Ishikawa (cell line): ENCODE measurements around the gene PPFIA4.

Source experiments
- CEBPB ChIP-seq: IDR thresholded peaks from 2 replicates; pipeline ENCODE4 v1.6.1; 2012
- CREB1 ChIP-seq: IDR thresholded peaks from 2 replicates; pipeline ENCODE4 v1.6.1; 2012; ENCODE audit warnings: low read depth
- EGR1 ChIP-seq: IDR thresholded peaks from 2 replicates; pipeline ENCODE4 v1.6.1; 2012
- EP300 ChIP-seq: IDR thresholded peaks from 2 replicates; pipeline ENCODE4 v1.6.1; 2012; ENCODE audit warnings: borderline replicate concordance
- FOXM1 ChIP-seq: IDR thresholded peaks from 2 replicates; pipeline ENCODE4 v1.6.1; 2012; ENCODE audit warnings: low read depth, borderline replicate concordance
- NFIC ChIP-seq: IDR thresholded peaks from 2 replicates; pipeline ENCODE4 v1.6.1; 2012
- RAD21 ChIP-seq: IDR thresholded peaks from 2 replicates; pipeline ENCODE4 v1.6.1; 2012; ENCODE audit warnings: low read depth
- TAF1 ChIP-seq: IDR thresholded peaks from 2 replicates; pipeline ENCODE4 v1.6.1; 2012; ENCODE audit warnings: low read depth, mild to moderate bottlenecking
- TCF12 ChIP-seq: IDR thresholded peaks from 2 replicates; pipeline ENCODE4 v1.6.1; 2012; ENCODE audit warnings: low read depth
- TEAD4 ChIP-seq: IDR thresholded peaks from 2 replicates; pipeline ENCODE4 v1.6.1; 2012
- YY1 ChIP-seq: IDR thresholded peaks from 2 replicates; pipeline ENCODE4 v1.6.1; 2012; ENCODE audit warnings: low read depth
- ZBTB7A ChIP-seq: IDR thresholded peaks from 2 replicates; pipeline ENCODE4 v1.6.1; 2012; ENCODE audit warnings: low read depth
- TF ChIP-seq, protein P1 (sequence below): IDR thresholded peaks from 2 replicates; pipeline ENCODE4 v1.6.1; 2012
- TF ChIP-seq, protein P2 (sequence below): IDR thresholded peaks from 2 replicates; pipeline ENCODE4 v1.6.1; 2012
- TF ChIP-seq, protein P3 (sequence below): IDR thresholded peaks from 2 replicates; pipeline ENCODE4 v1.6.1; 2012; ENCODE audit warnings: low read depth, mild to moderate bottlenecking

The PPFIA4 gene

DNA sequence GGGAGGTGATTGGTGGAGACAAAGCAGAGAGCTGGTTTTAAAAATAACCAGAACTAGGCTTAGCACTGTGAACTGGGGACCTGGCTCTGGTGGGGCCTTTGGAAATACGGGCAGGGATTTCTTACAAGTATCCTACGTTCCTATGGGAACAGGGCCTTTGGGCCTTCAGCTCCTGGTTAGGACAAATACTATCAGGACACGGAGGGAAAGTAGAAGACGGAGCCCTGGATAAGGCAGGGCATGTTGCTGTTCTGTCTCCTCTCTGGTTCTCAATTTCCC is 64.8 kb downstream of the PPFIA4 start:
- TF ChIP-seq CREB1 (no peak), ZBTB7A (no peak), EGR1 (no peak), RAD21 (no peak), TAF1 (no peak), TCF12 (no peak), EP300 (no peak), FOXM1 (no peak), TEAD4 (no peak), YY1 (no peak), NFIC (no peak), CEBPB (no peak)
- TF ChIP-seq, protein P1, sequence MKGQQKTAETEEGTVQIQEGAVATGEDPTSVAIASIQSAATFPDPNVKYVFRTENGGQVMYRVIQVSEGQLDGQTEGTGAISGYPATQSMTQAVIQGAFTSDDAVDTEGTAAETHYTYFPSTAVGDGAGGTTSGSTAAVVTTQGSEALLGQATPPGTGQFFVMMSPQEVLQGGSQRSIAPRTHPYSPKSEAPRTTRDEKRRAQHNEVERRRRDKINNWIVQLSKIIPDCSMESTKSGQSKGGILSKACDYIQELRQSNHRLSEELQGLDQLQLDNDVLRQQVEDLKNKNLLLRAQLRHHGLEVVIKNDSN = no peak
- TF ChIP-seq, protein P2, sequence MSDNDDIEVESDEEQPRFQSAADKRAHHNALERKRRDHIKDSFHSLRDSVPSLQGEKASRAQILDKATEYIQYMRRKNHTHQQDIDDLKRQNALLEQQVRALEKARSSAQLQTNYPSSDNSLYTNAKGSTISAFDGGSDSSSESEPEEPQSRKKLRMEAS = no peak
- TF ChIP-seq, protein P3, sequence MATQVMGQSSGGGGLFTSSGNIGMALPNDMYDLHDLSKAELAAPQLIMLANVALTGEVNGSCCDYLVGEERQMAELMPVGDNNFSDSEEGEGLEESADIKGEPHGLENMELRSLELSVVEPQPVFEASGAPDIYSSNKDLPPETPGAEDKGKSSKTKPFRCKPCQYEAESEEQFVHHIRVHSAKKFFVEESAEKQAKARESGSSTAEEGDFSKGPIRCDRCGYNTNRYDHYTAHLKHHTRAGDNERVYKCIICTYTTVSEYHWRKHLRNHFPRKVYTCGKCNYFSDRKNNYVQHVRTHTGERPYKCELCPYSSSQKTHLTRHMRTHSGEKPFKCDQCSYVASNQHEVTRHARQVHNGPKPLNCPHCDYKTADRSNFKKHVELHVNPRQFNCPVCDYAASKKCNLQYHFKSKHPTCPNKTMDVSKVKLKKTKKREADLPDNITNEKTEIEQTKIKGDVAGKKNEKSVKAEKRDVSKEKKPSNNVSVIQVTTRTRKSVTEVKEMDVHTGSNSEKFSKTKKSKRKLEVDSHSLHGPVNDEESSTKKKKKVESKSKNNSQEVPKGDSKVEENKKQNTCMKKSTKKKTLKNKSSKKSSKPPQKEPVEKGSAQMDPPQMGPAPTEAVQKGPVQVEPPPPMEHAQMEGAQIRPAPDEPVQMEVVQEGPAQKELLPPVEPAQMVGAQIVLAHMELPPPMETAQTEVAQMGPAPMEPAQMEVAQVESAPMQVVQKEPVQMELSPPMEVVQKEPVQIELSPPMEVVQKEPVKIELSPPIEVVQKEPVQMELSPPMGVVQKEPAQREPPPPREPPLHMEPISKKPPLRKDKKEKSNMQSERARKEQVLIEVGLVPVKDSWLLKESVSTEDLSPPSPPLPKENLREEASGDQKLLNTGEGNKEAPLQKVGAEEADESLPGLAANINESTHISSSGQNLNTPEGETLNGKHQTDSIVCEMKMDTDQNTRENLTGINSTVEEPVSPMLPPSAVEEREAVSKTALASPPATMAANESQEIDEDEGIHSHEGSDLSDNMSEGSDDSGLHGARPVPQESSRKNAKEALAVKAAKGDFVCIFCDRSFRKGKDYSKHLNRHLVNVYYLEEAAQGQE = no peak

DNA sequence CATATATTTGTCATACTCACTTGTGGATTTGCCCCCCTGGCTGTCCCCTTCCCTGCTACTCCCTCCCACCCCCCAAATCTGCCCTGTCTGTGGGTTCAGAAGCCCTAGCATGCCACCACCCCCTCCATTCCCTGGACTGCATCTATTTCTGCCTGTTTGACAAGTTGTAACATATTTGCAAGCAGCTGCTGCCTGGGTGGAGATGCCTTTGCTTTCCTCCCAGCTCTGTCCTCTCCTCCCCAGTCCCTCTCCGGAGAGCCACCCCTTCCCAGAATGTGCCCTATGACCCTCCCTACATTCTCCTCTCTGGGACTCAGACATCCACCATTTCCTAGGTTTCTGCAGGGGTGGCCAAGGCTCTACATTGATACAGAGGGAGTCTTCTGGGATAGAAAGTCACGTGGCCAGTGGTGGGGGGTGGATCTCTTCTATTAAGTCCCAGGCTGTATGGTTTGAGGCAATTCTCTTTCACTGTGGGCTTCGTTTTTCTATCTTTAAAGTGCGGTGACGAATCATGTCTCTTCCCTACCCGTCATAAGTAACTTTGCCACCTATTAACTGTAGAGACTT is 65.6 kb downstream of the PPFIA4 start:
- TF ChIP-seq YY1 (no peak), TEAD4 (no peak), ZBTB7A (no peak), TAF1 (no peak), RAD21 (no peak)
- TF ChIP-seq, protein P1 = peak; percentile 12; the same call in 1 of the 2 replicates

DNA sequence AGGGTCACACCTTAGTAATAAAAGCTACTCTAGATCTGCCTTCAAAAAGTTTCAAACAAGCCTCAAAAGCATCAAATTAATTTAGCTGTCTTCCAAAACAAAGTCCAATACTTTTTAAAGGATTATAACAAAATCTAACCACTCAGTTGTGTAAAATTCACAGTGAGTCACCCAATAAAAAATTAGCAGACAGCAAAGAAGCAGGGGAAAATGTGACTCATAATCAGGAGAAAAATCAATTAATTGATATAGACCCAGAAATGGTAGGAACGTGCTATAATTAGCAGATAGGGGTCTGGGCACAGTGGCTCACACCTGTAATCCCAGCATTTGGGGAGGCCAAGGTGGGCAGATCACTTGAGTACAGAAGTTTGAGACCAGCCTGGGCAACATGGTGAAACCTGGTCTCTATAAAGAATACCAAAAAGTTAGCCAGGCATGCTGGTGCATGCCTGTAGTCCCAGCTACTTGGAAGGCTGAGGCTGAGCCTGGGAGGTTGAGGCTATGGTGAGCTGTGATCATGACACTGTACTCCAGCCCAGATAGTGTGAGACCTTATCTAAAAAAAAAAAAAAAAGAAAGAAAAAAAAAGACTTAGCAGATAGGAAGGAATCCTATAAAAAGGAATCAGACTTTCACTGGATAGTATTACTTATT is 67.6 kb downstream of the PPFIA4 start:
- TF ChIP-seq FOXM1 (no peak), CREB1 (no peak)

DNA sequence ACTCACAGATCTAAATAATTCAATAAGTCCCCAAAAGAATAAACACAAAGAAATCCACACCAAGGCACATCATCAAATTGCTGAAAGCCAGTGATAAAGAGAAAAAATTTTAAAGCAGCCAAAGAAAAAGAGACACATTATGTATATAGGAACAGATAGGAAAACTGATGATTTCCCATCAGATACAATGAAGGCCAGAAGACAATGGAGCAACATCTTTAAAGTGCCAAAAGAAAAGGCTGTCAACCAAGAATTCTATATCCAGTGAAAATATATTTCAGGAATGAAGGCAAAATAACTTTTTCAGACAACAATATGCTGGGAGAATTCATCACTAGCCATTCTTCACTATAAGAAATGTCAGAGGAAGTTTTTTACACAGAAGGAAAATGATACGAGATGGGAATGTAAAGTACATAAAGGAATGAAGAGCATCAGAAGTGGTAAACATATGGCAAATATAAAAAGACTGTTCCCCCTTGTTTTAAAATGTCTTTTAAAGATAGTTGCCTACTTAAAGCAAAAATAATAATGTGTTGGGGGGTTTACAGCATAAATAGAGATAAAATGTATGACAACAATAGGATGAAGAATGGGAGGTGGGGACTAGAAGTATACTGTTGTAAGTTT is 68.9 kb downstream of the PPFIA4 start:
- TF ChIP-seq RAD21 (no peak), EGR1 (no peak), EP300 (no peak)

DNA sequence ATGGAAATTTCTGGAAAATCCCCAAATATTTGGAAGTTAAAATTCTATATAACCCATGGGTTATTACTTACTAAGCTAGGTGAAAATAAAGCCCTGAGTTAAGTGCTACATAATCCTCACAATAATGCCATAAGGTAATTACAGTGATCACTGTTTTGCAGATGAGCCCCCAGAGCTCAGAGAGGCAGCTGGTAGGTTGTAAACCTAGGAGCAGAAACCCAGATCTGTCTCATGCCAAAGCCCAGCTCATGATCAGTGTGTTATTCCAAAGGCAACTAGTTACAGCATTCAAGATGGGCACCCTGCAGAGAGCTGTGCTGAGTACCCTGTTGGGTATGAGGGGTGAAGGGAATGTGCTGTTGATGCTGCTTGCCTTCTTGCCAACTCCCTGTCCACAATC is 70.3 kb downstream of the PPFIA4 start:
- TF ChIP-seq EP300 (no peak), TEAD4 (no peak), RAD21 (no peak), YY1 (no peak), TCF12 (no peak), CEBPB (no peak), TAF1 (no peak), EGR1 (no peak), ZBTB7A (no peak), FOXM1 (no peak)
- TF ChIP-seq, protein P2 = no peak
- TF ChIP-seq, protein P3 = no peak

DNA sequence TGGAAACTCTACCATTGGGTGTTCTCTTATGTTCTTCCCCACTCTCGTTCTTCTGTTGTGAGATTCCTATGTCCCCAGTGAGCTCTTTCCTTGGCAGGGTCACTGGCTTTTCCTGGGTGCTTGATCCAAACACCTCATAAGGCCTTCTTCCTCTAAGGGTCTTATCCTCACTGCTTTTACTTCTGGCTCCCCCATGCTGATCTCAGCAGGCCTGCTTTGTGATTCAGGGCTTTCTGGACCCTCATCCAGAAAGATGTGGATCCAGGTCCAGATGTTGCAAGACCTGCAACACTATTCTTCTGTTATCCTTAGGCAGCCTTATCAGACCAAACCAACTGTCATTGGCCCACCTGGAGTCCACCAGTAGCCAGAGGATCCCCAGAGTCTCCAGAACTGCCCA is 70.7 kb downstream of the PPFIA4 start:
- TF ChIP-seq YY1 (no peak), TEAD4 (no peak), EGR1 (no peak), TCF12 (no peak), TAF1 (no peak), FOXM1 (no peak), EP300 (no peak)
- TF ChIP-seq, protein P1 = no peak
